ENCODE data around the gene PLEKHG7. TPM values are rescaled to one million over a fixed set of nuclear protein-coding genes. Genes with fewer than 3 reads are reported as not detected.

Gene PLEKHG7
- total and polyA plus RNA-seq, 2 experiments from 2014 or later, result not detected

DNA sequence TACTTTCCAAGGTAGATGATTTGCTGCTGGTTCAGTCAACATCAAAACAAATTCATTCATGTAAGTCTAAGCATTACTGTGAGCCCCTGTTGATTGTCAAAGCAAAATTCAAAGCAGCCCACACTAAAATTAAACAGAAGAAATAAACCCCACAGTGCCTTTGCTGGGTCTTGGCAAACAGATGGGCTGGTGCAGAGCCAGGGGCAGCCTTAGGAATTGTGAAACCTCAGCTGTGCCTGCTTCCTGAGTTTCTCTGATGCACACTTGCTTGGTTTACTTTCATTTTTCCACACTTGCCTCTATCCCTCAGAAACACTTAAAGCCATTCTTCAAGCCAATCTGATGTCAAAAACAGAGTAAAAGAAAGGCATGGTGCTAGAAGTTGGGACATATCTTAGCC is 6.6 kb upstream of the PLEKHG7 start:
- no peak for ATAC-seq
- TF ChIP-seq POLR2AphosphoS5 (IDR thresholded peaks at IDR 0.05; ENCODE audit: low read depth), result no peak
- no peak for TF ChIP-seq CREB1 (CRISPR knock-in tag; IDR thresholded peaks at IDR 0.05; ENCODE audit: low read depth)
- TF ChIP-seq CTCF (conservative IDR thresholded peaks at IDR 0.05; ENCODE audit: low read depth in 2 of 2), result no peak
- TF ChIP-seq ZNF331 (CRISPR knock-in tag; IDR thresholded peaks at IDR 0.05; ENCODE audit: low read depth), result no peak
- no peak for TF ChIP-seq REST (IDR thresholded peaks at IDR 0.05; ENCODE audit: unreplicated experiment)
- TF ChIP-seq EZH2phosphoT487 (IDR thresholded peaks at IDR 0.05; ENCODE audit: unreplicated experiment), result no peak
- no peak for TF ChIP-seq ZNF114 (CRISPR knock-in tag; IDR thresholded peaks at IDR 0.05)
- TF ChIP-seq, protein P1, sequence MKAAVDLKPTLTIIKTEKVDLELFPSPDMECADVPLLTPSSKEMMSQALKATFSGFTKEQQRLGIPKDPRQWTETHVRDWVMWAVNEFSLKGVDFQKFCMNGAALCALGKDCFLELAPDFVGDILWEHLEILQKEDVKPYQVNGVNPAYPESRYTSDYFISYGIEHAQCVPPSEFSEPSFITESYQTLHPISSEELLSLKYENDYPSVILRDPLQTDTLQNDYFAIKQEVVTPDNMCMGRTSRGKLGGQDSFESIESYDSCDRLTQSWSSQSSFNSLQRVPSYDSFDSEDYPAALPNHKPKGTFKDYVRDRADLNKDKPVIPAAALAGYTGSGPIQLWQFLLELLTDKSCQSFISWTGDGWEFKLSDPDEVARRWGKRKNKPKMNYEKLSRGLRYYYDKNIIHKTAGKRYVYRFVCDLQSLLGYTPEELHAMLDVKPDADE (IDR thresholded peaks at IDR 0.05), result no peak
- TF ChIP-seq EZH2 (IDR thresholded peaks at IDR 0.05; ENCODE audit: low read depth, unreplicated experiment), result no peak
- TF ChIP-seq STAT1 (IDR thresholded peaks at IDR 0.05; ENCODE audit: unreplicated experiment), result no peak
- no peak for TF ChIP-seq JUNB (IDR thresholded peaks at IDR 0.05; ENCODE audit: unreplicated experiment)
- no peak overlapping the region for H3K4me3 ChIP-seq
- H3F3A ChIP-seq (replicated peaks; ENCODE audit: low read depth), result no peaks in the 10 kb centered on the region
- H4K20me1 ChIP-seq (replicated peaks; ENCODE audit: insufficient read depth), result no peaks in the 10 kb centered on the region
- H3K9me2 ChIP-seq (ENCODE audit: insufficient read depth), result peaks cover 11% of the 10 kb centered on the region; the same call in 1 of the 2 replicates
- H3K27me3 ChIP-seq (ENCODE audit: insufficient read depth), result no peaks in the 10 kb centered on the region
- Mint-ChIP-seq H3K27ac (no peak overlapping the region), H3K36me3 (ENCODE audit: low read depth) (peaks cover 2% of the 10 kb centered on the region; the same call in 1 of the 3 replicates), H3K4me3 (no peak overlapping the region), H3K27me3 (ENCODE audit: insufficient read depth, low read depth, poor library complexity) (no peaks in the 10 kb centered on the region), H3K9me3 (peaks cover 14% of the 10 kb centered on the region), H3K4me1 (no peaks in the 10 kb centered on the region)
- no peak for DNase-seq (ENCODE audit: low spot score)
- no peaks in the 10 kb centered on the region; the same call in 1 of the 2 replicates for H3K36me3 ChIP-seq (ENCODE audit: insufficient read depth)
- H3K4me2 ChIP-seq, result no peak overlapping the region
- H2AFZ ChIP-seq, result no peak overlapping the region
- no peak overlapping the region for H3K27ac ChIP-seq (ENCODE audit: low read depth)
- no peaks in the 10 kb centered on the region; the same call in 1 of the 2 replicates for H3K4me1 ChIP-seq (ENCODE audit: insufficient read depth)
- H3K79me2 ChIP-seq (replicated peaks; ENCODE audit: insufficient read depth), result no peaks in the 10 kb centered on the region
